Suprapubic skin (tissue), 4 donors: Measurements from ENCODE around the gene DEPDC7. TPM values are rescaled to one million over a fixed set of nuclear protein-coding genes. Genes with fewer than 3 reads are reported as not detected.
"Not testable (repeated sequence)": the region's sequence is repeated elsewhere in the genome, so short reads cannot be mapped to it uniquely, and the experiment has no call there.

ENCODE experiments used
- DNase-seq, 2 donors: peaks; one replicate each; pipeline ENCODE4 v3.0.0-alpha.2; 2019; ENCODE audit warnings: low spot score in 2 of 2
- H3K27ac ChIP-seq: fragments of 200-600 bp; sonication (generic); one replicate; pipeline ENCODE4 v1.5.1; 2019
- H3K27me3 ChIP-seq: fragments of 200-600 bp; sonication (generic); one replicate; pipeline ENCODE4 v1.5.1; 2019
- H3K36me3 ChIP-seq: fragments of 200-600 bp; sonication (generic); one replicate; pipeline ENCODE4 v1.5.1; 2019
- H3K4me1 ChIP-seq: fragments of 200-600 bp; sonication (generic); one replicate; pipeline ENCODE4 v1.5.1; 2019
- H3K4me3 ChIP-seq: fragments of 200-600 bp; sonication (generic); one replicate; pipeline ENCODE4 v1.5.1; 2019; ENCODE audit warnings: mild to moderate bottlenecking
- H3K9me3 ChIP-seq: fragments of 200-600 bp; sonication (generic); one replicate; pipeline ENCODE4 v1.5.1; 2019
- CTCF ChIP-seq, 2 donors: fragments of 200-600 bp in 1 of 2; fragments of 450-650 bp in 1 of 2; sonication (generic) in 1 of 2; IDR thresholded peaks; one replicate each; pipeline ENCODE4 v1.5.1; 2016 to 2019; ENCODE audit warnings: antibody characterized with exemption in 2 of 2, mild to moderate bottlenecking in 1 of 2, moderate library complexity in 1 of 2
- EP300 ChIP-seq: sonication (generic); formaldehyde crosslinking; IDR thresholded peaks from one replicate; pipeline ENCODE4 v1.6.1; 2017; ENCODE audit warnings: antibody characterized with exemption
- POLR2A ChIP-seq, 2 donors: fragments of 450-650 bp; IDR thresholded peaks; one replicate each; pipeline ENCODE4 v1.6.1; 2017; ENCODE audit warnings: antibody characterized with exemption in 2 of 2, mild to moderate bottlenecking in 2 of 2, moderate library complexity in 2 of 2
- POLR2AphosphoS5 ChIP-seq, 3 donors: sonication (generic); formaldehyde crosslinking; IDR thresholded peaks; one replicate each; pipeline ENCODE4 v1.6.1; 2017; ENCODE audit warnings: antibody characterized with exemption in 3 of 3
- WGBS: methylation state at CpG from one replicate; pipeline ENCODE4 v1.1.5; 2018; 5-methylcytosine and 5-hydroxymethylcytosine counted together
- total RNA-seq, 4 donors: library from RNA; depleted of rRNA; stranded (reverse); fragments of >200 nt; gene quantifications; one replicate each; pipeline ENCODE4 v1.1.0, GENCODE V29; 2016

The DEPDC7 gene
- 1 to 10 TPM; 2.4 to 5.0 (median 3.3) TPM for total RNA-seq

DNA sequence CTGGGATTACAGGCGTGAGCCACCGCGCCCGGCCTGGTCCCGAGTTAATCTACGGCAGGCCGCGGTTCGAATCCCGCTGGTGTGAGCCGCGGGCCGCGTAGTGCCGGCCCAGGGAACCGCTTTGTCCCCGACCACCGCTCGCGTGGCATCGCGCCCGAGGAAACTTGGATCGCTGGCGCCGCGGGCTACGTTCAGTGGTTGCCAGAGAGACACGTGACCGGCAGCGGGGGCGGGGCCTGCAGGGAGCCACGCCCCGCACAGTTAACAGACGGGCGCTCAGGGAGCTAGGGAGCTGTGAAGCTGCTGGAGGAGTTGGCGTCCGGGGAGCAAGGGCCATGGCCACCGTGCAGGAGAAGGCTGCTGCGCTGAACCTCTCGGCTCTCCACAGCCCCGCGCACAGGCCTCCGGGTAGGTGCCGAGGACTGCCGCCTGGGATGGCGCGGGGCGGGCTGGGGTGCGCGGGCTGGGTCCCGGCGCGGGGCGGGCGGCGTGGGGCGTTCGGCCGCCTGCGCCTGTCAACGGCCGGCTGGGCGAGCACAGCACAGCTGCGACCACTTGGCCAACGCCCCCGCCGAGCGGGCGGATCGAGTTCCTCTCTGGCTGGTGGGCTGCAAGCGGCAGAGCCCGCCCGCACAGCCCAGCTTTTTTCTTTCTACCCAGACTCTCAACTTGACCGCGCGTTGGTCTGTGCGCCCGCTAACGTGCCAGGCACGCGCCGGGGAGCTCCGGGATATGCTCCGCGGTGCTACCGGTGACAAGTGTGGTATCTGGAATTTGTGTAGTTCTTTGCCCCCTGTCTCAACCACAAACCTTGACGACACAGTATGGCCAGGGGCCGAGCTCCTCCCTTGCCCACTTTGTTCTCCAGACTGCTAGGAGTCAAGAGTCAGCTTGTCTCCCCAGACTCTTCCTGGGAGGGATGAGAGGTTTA, at the start of gene DEPDC7:
TSS of gene DEPDC7 (plus strand) at position 258 of the 931 bp plus-strand sequence. CDS start at position 336, 78 bp downstream.
- WGBS, result 2% methylated on average over 39 of the region's 89 CpGs
- Histone ChIP-seq H3K9me3 (no peaks in the 10 kb centered on the region), H3K27ac (peak within 1 kb of the TSS; percentile 68), H3K4me3 (peak within 1 kb of the TSS; percentile 74), H3K27me3 (no peaks in the 10 kb centered on the region), H3K36me3 (no peaks in the 10 kb centered on the region), H3K4me1 (peaks cover 27% of the 10 kb centered on the region)
- TF ChIP-seq POLR2AphosphoS5 (IDR thresholded peaks at IDR 0.05) (no peak), CTCF (IDR thresholded peaks at IDR 0.05) (no peak), POLR2A (IDR thresholded peaks at IDR 0.05) (no peak), EP300 (no peak)
- peak; percentile 90 to 91 for DNase-seq

DNA sequence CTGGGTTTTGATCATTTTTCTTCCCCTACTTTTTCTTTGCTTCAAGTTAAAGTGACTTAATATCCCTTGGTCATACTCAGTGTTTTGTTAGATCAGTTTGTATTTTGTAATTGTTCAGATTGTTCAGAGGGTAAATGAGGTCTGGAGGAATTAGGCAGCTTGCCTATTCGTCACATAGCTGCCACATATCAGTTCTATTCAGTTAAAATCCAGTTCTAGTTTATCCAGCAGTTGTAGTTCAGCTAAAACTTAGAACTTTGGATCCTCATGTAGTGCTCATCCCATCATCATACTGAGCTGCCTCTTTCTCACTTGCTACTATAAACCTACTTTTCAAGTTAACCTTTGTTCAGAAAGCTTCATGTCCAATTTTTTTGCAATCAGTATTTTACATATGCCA, 47.1 kb upstream of the DEPDC7 start:
- no peak overlapping the region for H3K4me3 ChIP-seq
- WGBS, result 80% methylated on average over 1 of the region's 1 CpG
- no peaks in the 10 kb centered on the region for H3K9me3 ChIP-seq
- H3K27me3 ChIP-seq, result no peaks in the 10 kb centered on the region
- peaks cover 51% of the 10 kb centered on the region for H3K36me3 ChIP-seq
- H3K27ac ChIP-seq, result no peak overlapping the region
- TF ChIP-seq POLR2A (IDR thresholded peaks at IDR 0.05), result no peak
- no peak for TF ChIP-seq POLR2AphosphoS5 (IDR thresholded peaks at IDR 0.05)
- no peak for TF ChIP-seq EP300
- TF ChIP-seq CTCF (IDR thresholded peaks at IDR 0.05), result no peak
- no peaks in the 10 kb centered on the region for H3K4me1 ChIP-seq
- DNase-seq, result no peak

GRCh38 chr11:32972233-32972632, 43.4 kb upstream of the DEPDC7 start:
- DNase-seq, H3K27me3 ChIP-seq, H3K27ac ChIP-seq, H3K4me3 ChIP-seq, H3K9me3 ChIP-seq, H3K4me1 ChIP-seq: not testable (repeated sequence)
- H3K36me3 ChIP-seq, result peaks cover 48% of the 10 kb centered on the region
- 98% methylated on average over 3 of the region's 3 CpGs for WGBS

DNA sequence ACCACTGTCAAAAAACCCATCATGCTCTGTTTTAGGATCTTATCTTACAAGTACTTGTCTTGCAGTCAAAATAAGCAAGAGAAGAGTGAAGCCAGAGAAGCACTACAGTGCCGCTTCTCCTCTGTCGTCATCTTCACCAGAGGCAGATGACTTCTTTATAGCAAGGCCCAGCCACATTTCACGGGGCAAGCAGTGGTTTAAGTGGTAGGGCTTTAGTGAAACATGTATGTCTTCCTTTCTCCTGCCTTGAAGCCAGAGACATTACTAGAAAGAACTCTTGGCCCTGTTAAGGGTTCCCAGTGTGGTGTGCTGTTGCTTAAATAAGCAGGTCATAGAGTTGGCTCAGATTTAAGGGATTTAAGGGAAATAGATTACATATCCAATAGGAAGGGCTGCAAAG, 42.9 kb upstream of the DEPDC7 start:
- H3K9me3 ChIP-seq, result no peaks in the 10 kb centered on the region
- H3K36me3 ChIP-seq, result peaks cover 45% of the 10 kb centered on the region
- no peak overlapping the region for H3K4me3 ChIP-seq
- no peak for DNase-seq
- TF ChIP-seq CTCF (IDR thresholded peaks at IDR 0.05), result no peak
- TF ChIP-seq POLR2AphosphoS5 (IDR thresholded peaks at IDR 0.05), result no peak
- no peak for TF ChIP-seq POLR2A (IDR thresholded peaks at IDR 0.05)
- TF ChIP-seq EP300, result no peak
- H3K27ac ChIP-seq, result no peak overlapping the region
- no peaks in the 10 kb centered on the region for H3K4me1 ChIP-seq
- 89% methylated on average over 3 of the region's 3 CpGs for WGBS
- no peaks in the 10 kb centered on the region for H3K27me3 ChIP-seq

GRCh38 chr11:32982626-32983025, 33.1 kb upstream of the DEPDC7 start:
- Histone ChIP-seq H3K4me1 (no peaks in the 10 kb centered on the region), H3K27me3 (no peaks in the 10 kb centered on the region), H3K27ac (no peak overlapping the region), H3K36me3 (peaks cover 6% of the 10 kb centered on the region), H3K4me3 (no peak overlapping the region), H3K9me3 (no peaks in the 10 kb centered on the region)
- DNase-seq, result no peak
- TF ChIP-seq CTCF (IDR thresholded peaks at IDR 0.05) (no peak), POLR2A (IDR thresholded peaks at IDR 0.05) (no peak), POLR2AphosphoS5 (IDR thresholded peaks at IDR 0.05) (no peak), EP300 (no peak)
- WGBS, result 62% methylated on average over 2 of the region's 2 CpGs
